B cell (primary cell): ENCODE results near the gene CELSR3. TPM values are rescaled to one million over a fixed set of nuclear protein-coding genes. Genes with fewer than 3 reads are reported as not detected.

Experiments used
- ATAC-seq: fragments of 200-7000 bp; cut with Tn5 transposase; one replicate; pipeline ENCODE4 v1.10.0; 2021; ENCODE audit warnings: low read depth, mild to moderate bottlenecking, moderate number of reproducible peaks, moderate library complexity
- CTCF ChIA-PET: fragments of 350-600 bp; sonication (Branson Sonifier 250); formaldehyde crosslinking; loops from one replicate; lab custom pipeline; 2021; ENCODE audit warnings: antibody characterized with exemption, inconsistent platforms; lab: Charles Lee
- POLR2A ChIA-PET: fragments of 350-600 bp; sonication (Branson Sonifier 250); formaldehyde crosslinking; loops from one replicate; lab custom pipeline; 2021; ENCODE audit warnings: antibody characterized with exemption; lab: Charles Lee
- DNase-seq: peaks from one replicate; pipeline ENCODE4 v3.0.0; 2013
- H2AFZ ChIP-seq: 2 replicates; pipeline ENCODE4 v1.6.1; 2012; ENCODE audit warnings: mild to moderate bottlenecking, low read depth, low read length; ENCODE audit not compliant: insufficient read depth, poor library complexity, severe bottlenecking
- H3K27ac ChIP-seq, 2 donors: 1 replicate in 1 of 2; 2 replicates in 1 of 2; pipeline ENCODE4 v1.5.1; 2012 to 2013; ENCODE audit warnings: low read length in 2 of 2, mild to moderate bottlenecking in 2 of 2, moderate library complexity in 1 of 2
- H3K27me3 ChIP-seq, 4 experiments: fragments of 200-600 bp in 1 of 4; sonication (generic) in 1 of 4; replicated peaks in 1 of 4; 1 replicate in 2 of 4; 2 replicates in 2 of 4; pipeline versions ENCODE4 v1.6.1 to v1.7.0; 2013 to 2016; ENCODE audit warnings: low read length in 3 of 4, mild to moderate bottlenecking in 2 of 4, mixed read lengths in 1 of 4, moderate library complexity in 1 of 4; ENCODE audit not compliant: insufficient read depth in 4 of 4, control insufficient read depth in 3 of 4; ENCODE audit errors: control extremely low read depth in 1 of 4
- H3K36me3 ChIP-seq, 2 experiments: replicated peaks in 1 of 2; 1 replicate in 1 of 2; 2 replicates in 1 of 2; pipeline versions ENCODE4 v1.6.1 to v1.7.1; 2013; ENCODE audit warnings: low read length in 1 of 2; ENCODE audit not compliant: insufficient read depth in 2 of 2, control insufficient read depth in 1 of 2; ENCODE audit errors: control extremely low read depth in 1 of 2, extremely low read depth in 1 of 2
- H3K4me1 ChIP-seq, 2 donors: fragments of 200-600 bp in 1 of 2; sonication (generic) in 1 of 2; 1 replicate in 1 of 2; 2 replicates in 1 of 2; pipeline versions ENCODE4 v1.5.1 to v1.6.1; 2013 to 2017; ENCODE audit warnings: low read length in 2 of 2; ENCODE audit not compliant: control insufficient read depth in 2 of 2, insufficient read depth in 2 of 2
- H3K4me2 ChIP-seq: replicated peaks from 2 replicates; pipeline ENCODE3; 2012; ENCODE audit warnings: mild to moderate bottlenecking, low read depth, low read length; ENCODE audit not compliant: poor library complexity, severe bottlenecking
- H3K4me3 ChIP-seq, 5 experiments: fragments of 200-600 bp in 1 of 5; sonication (generic) in 1 of 5; 1 replicate in 3 of 5; 2 replicates in 2 of 5; pipeline versions ENCODE4 v1.5.1 to v1.7.0; 2011 to 2016; ENCODE audit warnings: low read length in 4 of 5, mild to moderate bottlenecking in 4 of 5, low read depth in 2 of 5, control low read depth in 1 of 5, moderate library complexity in 1 of 5; ENCODE audit not compliant: insufficient read depth in 1 of 5; ENCODE audit errors: control extremely low read depth in 1 of 5, extremely low read depth in 1 of 5
- H3K79me2 ChIP-seq: fragments of 200-600 bp; sonication (generic); one replicate; pipeline ENCODE4 v1.6.0; 2016; ENCODE audit warnings: low read length; ENCODE audit not compliant: control insufficient read depth, insufficient read depth
- H3K9ac ChIP-seq: fragments of 200-600 bp; sonication (generic); 2 replicates; pipeline ENCODE4 v1.6.1; 2017; ENCODE audit warnings: mild to moderate bottlenecking, low read length, moderate library complexity
- H3K9me3 ChIP-seq, 3 donors: one replicate each; pipeline versions ENCODE4 v1.6.1 to v1.7.1; 2013; ENCODE audit warnings: low read length in 2 of 3; ENCODE audit not compliant: control insufficient read depth in 2 of 3, insufficient read depth in 1 of 3; ENCODE audit errors: control extremely low read depth in 1 of 3
- H4K20me1 ChIP-seq: 2 replicates; pipeline ENCODE4 v1.6.0; 2012; ENCODE audit warnings: mild to moderate bottlenecking, low read length; ENCODE audit not compliant: insufficient read depth, control insufficient read depth, poor library complexity, severe bottlenecking
- H3K27ac Mint-ChIP-seq: one replicate; pipeline ENCODE4 v1.8.0; 2021; ENCODE audit warnings: mixed read lengths
- H3K27me3 Mint-ChIP-seq: one replicate; pipeline ENCODE4 v1.8.0; 2021; ENCODE audit warnings: mixed read lengths
- H3K4me1 Mint-ChIP-seq: one replicate; pipeline ENCODE4 v1.8.0; 2021; ENCODE audit warnings: mixed read lengths
- H3K4me3 Mint-ChIP-seq: one replicate; pipeline ENCODE4 v1.8.0; 2021; ENCODE audit warnings: mixed read lengths
- H3K9me3 Mint-ChIP-seq: one replicate; pipeline ENCODE4 v1.8.0; 2022; ENCODE audit warnings: mixed read lengths; ENCODE audit not compliant: insufficient read depth
- CTCF ChIP-seq: fragments of 200-600 bp; IDR thresholded peaks from one replicate; pipeline ENCODE4 v1.8.0; 2022; ENCODE audit warnings: antibody characterized with exemption, mild to moderate bottlenecking
- EZH2 ChIP-seq: IDR thresholded peaks from 2 replicates; pipeline ENCODE4 v1.6.1; 2012; ENCODE audit warnings: borderline replicate concordance, low read depth, mild to moderate bottlenecking, moderate library complexity, low read length; ENCODE audit not compliant: insufficient read depth, poor library complexity, severe bottlenecking
- WGBS: methylation state at CpG from one replicate; pipeline ENCODE4 v1.1.5; 2013; ENCODE audit warnings: missing lambda C conversion rate; ENCODE audit not compliant: insufficient coverage; 5-methylcytosine and 5-hydroxymethylcytosine counted together
- intact Hi-C: fragments of 100-400 bp; cut with micrococcal nuclease; formaldehyde crosslinking; loops from one replicate; pipeline ENCODE4 v1.10.0; 2022
- polyA plus RNA-seq: library from polyadenylated mRNA; depleted of rRNA; stranded (reverse); fragments of >200 nt; gene quantifications from 2 replicates; pipeline ENCODE4 v1.2.3, GENCODE V29; 2012
- total RNA-seq, 2 donors: library from RNA; stranded (reverse); fragments of 120-200 nt in 1 of 2; gene quantifications; 1 replicate in 1 of 2; 2 replicates in 1 of 2; pipeline versions ENCODE4 v1.2.3 to v1.2.4, GENCODE V29; 2013 to 2022

The CELSR3 gene
- total and polyA plus RNA-seq, 2 donors (not counting 1 experiment from before 2014, with no cell fraction given) = 2.4 to 2.5 TPM

- DNase-seq (no peak), ATAC-seq (no peak)
- H4K20me1 ChIP-seq = no peaks in the 10 kb centered on the region
- H3K36me3 ChIP-seq = no peaks in the 10 kb centered on the region
- TF ChIP-seq CTCF (no peak), EZH2 (no peak)
- no peak overlapping the region for H3K9ac ChIP-seq
- peaks cover 4 to 10% of the 10 kb centered on the region in 2 donors for H3K4me1 ChIP-seq
- H3K4me3 Mint-ChIP-seq = no peak overlapping the region
- no peak overlapping the region for H3K27ac ChIP-seq
- POLR2A ChIA-PET = no interaction called here
- 96% methylated on average over 11 of the region's 11 CpGs for WGBS
- no peaks in the 10 kb centered on the region for H3K9me3 Mint-ChIP-seq
- no peaks in the 10 kb centered on the region for H3K79me2 ChIP-seq
- no peaks in the 10 kb centered on the region for H3K27me3 Mint-ChIP-seq
- H3K9me3 ChIP-seq = no peaks in the 10 kb centered on the region
- H2AFZ ChIP-seq = no peak overlapping the region
- H3K4me1 Mint-ChIP-seq = peaks cover 11% of the 10 kb centered on the region
- no peaks in the 10 kb centered on the region for H3K27me3 ChIP-seq
- intact Hi-C loops = no loop called here
- CTCF ChIA-PET = no interaction called here
- H3K4me2 ChIP-seq = no peak overlapping the region
- no peak overlapping the region for H3K4me3 ChIP-seq
- H3K27ac Mint-ChIP-seq = no peak overlapping the region
These were observed 10.9 kb downstream of the CELSR3 start for GRCh38 chr3:48651771-48652170.

GRCh38 chr3:48650723-48651122 is 12.0 kb downstream of the CELSR3 start:
- ATAC-seq (no peak), DNase-seq (no peak)
- Mint-ChIP-seq H3K27me3 (no peaks in the 10 kb centered on the region), H3K4me3 (no peak overlapping the region), H3K27ac (no peak overlapping the region), H3K9me3 (no peaks in the 10 kb centered on the region), H3K4me1 (peaks cover 6% of the 10 kb centered on the region)
- TF ChIP-seq EZH2 (no peak), CTCF (no peak)
- Histone ChIP-seq H3K9me3 (no peaks in the 10 kb centered on the region), H3K4me2 (no peak overlapping the region), H3K27me3 (no peaks in the 10 kb centered on the region), H3K9ac (no peak overlapping the region), H3K27ac (no peak overlapping the region), H2AFZ (no peak overlapping the region), H3K79me2 (no peaks in the 10 kb centered on the region), H3K4me1 (peaks cover 0 to 5% of the 10 kb centered on the region in 2 donors), H3K36me3 (no peaks in the 10 kb centered on the region), H3K4me3 (no peak overlapping the region), H4K20me1 (no peaks in the 10 kb centered on the region)
- 95% methylated on average over 12 of the region's 12 CpGs for WGBS
- intact Hi-C loops = no loop called here
- POLR2A ChIA-PET = interaction anchor here (0.5 kb wide), 1 partner anchor 400 kb away, joined by 5 read pairs; no protein-coding TSS in a partner anchor
- CTCF ChIA-PET = no interaction called here
